Fibroblast of mammary gland (primary cell): Measurements from ENCODE around the gene RASGRF2.

ENCODE experiments used
- DNase-seq: peaks from one replicate; pipeline ENCODE4 v3.0.0-alpha.2; 2010; ENCODE audit warnings: low read depth
- H3K4me3 ChIP-seq: 2 replicates; pipeline ENCODE4 v1.5.1; 2011; ENCODE audit warnings: low read depth, mild to moderate bottlenecking, low read length, moderate library complexity; ENCODE audit not compliant: control insufficient read depth
- CTCF ChIP-seq: conservative IDR thresholded peaks from 2 replicates; pipeline ENCODE4 v1.5.1; 2011; ENCODE audit warnings: low read depth, low read length, inconsistent platforms; ENCODE audit not compliant: control insufficient read depth, insufficient read depth

RASGRF2 gene

DNA sequence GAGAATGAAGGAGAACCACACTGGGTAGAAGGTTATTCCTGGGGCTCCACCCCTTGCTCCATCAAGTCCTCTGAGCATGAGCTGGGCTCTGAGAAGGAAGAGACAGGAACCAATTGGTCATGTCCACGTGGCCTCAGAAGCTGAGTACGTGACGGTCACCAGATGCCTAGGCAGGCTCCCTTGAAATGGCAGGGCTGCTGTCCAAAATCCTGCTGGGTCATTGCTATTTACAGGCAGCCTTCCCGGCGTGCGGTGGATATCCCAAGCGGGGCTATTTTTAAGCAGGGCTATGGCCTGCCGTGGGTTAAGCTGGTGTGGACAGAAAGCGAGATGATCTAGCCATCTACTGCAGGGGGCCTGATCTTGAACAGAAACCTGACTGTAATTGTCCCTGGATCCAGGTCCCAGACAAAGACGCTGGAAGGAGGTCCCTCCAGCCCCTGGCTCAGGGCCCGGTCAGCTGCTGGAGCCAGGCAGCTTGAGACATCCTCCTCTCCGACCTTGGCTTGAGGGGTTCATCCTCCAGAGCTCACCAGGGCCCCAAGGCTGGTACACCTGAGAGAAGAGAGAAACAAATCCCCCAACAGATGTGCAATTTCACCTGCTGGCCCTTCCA, 272.4 kb downstream of the RASGRF2 start:
- H3K4me3 ChIP-seq: peak overlapping the region; percentile 35
- DNase-seq: peak; percentile 69
- no peak for TF ChIP-seq CTCF

GRCh38 chr5:81233080-81233634, 273.0 kb downstream of the RASGRF2 start, which contains the start of gene CKMT2:
TSS of gene CKMT2 (plus strand) at chr5:81233322. CDS start at chr5:81251133, 17,811 bp downstream.
- TF ChIP-seq CTCF: no peak
- peak; percentile 41 for DNase-seq
- H3K4me3 ChIP-seq: peak within 1 kb of the TSS; percentile 35

- DNase-seq: no peak
- no peak overlapping the region for H3K4me3 ChIP-seq
- TF ChIP-seq CTCF: no peak
Observed at GRCh38 chr5:81234299-81234698, 274.1 kb downstream of the RASGRF2 start.

GRCh38 chr5:81234801-81235200, 274.6 kb downstream of the RASGRF2 start:
- H3K4me3 ChIP-seq: no peak overlapping the region
- no peak for DNase-seq
- no peak for TF ChIP-seq CTCF

- H3K4me3 ChIP-seq: no peak overlapping the region
- no peak for TF ChIP-seq CTCF
- DNase-seq: no peak
Observed at GRCh38 chr5:81235287-81236072, 275.3 kb downstream of the RASGRF2 start.

DNA sequence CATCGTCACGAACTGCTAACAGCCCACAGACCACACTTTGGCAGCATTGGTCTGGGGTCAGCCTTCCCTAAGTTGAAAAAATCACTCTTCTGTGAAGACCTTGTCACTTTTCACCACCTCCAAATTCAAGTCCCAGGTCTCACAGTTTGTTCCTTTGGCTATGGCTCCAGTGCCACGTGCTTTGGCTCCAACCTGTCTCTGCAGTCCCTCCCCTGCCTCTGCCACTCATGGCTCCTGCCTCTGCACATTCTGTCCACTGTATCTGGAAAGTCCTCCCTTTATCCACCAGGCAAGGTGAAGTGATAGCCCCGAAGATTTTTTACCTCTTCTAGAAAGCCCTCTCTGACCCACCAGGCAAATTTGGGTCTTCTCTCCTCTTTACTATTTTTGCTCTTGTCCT, 278.3 kb downstream of the RASGRF2 start:
- DNase-seq: no peak
- no peak for TF ChIP-seq CTCF
- no peak overlapping the region for H3K4me3 ChIP-seq
